Panc1 (cell line): ENCODE data around the gene PRMT3. TPM values are rescaled to one million over a fixed set of nuclear protein-coding genes. Genes with fewer than 3 reads are reported as not detected.

ENCODE experiments used
- ATAC-seq: fragments of 200-7000 bp; cut with Tn5 transposase; 2 replicates; pipeline ENCODE4 v1.9.1; 2020; ENCODE audit warnings: mild to moderate bottlenecking, moderate library complexity
- BruUV-seq: library from RNA; stranded (reverse); fragments of 400-500 nt; replicated peaks from 2 replicates; lab custom pipeline; 2021; lab: Mats Ljungman, UMichigan
- CTCF ChIA-PET: fragments of 300-600 bp; sonication (Branson Sonifier 250); formaldehyde crosslinking; loops from one replicate; lab custom pipeline; 2022; ENCODE audit warnings: antibody characterized with exemption; lab: Charles Lee
- POLR2A ChIA-PET: fragments of 300-600 bp; sonication (Branson Sonifier 250); formaldehyde crosslinking; loops from one replicate; lab custom pipeline; 2022; ENCODE audit warnings: antibody characterized with exemption; lab: Charles Lee
- DNase-seq: peaks from one replicate; pipeline ENCODE4 v3.0.0-alpha.2; 2010; ENCODE audit warnings: low read depth, low spot score
- H3K27ac ChIP-seq: 2 replicates; pipeline ENCODE4 v1.5.1; 2011; ENCODE audit warnings: mild to moderate bottlenecking, low read length, inconsistent platforms
- H3K27me3 ChIP-seq: fragments of 200-500 bp; sonication (Bioruptor generic); 2 replicates; pipeline ENCODE4 v1.6.0; 2014; ENCODE audit warnings: low read length, inconsistent platforms; ENCODE audit not compliant: control insufficient read depth, insufficient read depth
- H3K36me3 ChIP-seq: fragments of 200-500 bp; sonication (Bioruptor generic); 2 replicates; pipeline ENCODE4 v1.5.1; 2014; ENCODE audit warnings: inconsistent platforms, mild to moderate bottlenecking, low read length, moderate library complexity; ENCODE audit not compliant: control insufficient read depth, insufficient read depth
- H3K4me1 ChIP-seq: 2 replicates; pipeline ENCODE4 v1.5.1; 2011; ENCODE audit warnings: inconsistent platforms, mild to moderate bottlenecking, low read length, moderate library complexity; ENCODE audit not compliant: control insufficient read depth, insufficient read depth
- H3K4me3 ChIP-seq, 2 experiments: 2 replicates each; pipeline ENCODE4 v1.5.1; 2011 to 2012; ENCODE audit warnings: low read depth in 2 of 2, low read length in 2 of 2, mild to moderate bottlenecking in 2 of 2, inconsistent platforms in 1 of 2, moderate library complexity in 1 of 2
- H3K9me3 ChIP-seq: fragments of 200-500 bp; sonication (Bioruptor generic); 2 replicates; pipeline ENCODE4 v1.5.1; 2014; ENCODE audit warnings: low read depth, mild to moderate bottlenecking, inconsistent platforms, low read length, moderate library complexity; ENCODE audit not compliant: control insufficient read depth, insufficient read depth
- CTCF ChIP-seq: fragments of 450-650 bp; IDR thresholded peaks from 2 replicates; pipeline ENCODE4 v1.5.1; 2017; ENCODE audit warnings: mild to moderate bottlenecking
- POLR2AphosphoS5 ChIP-seq: IDR thresholded peaks from 2 replicates; pipeline ENCODE4 v1.6.1; 2012; ENCODE audit warnings: mild to moderate bottlenecking, low read depth, low read length, moderate library complexity
- REST ChIP-seq, 2 experiments: IDR thresholded peaks; 2 replicates each; pipeline ENCODE4 v1.6.1; 2011 to 2012; ENCODE audit warnings: low read depth in 2 of 2, control low read depth in 1 of 2, low read length in 1 of 2, mild to moderate bottlenecking in 1 of 2, moderate library complexity in 1 of 2; ENCODE audit not compliant: insufficient read depth in 1 of 2
- SIN3A ChIP-seq: IDR thresholded peaks from 2 replicates; pipeline ENCODE4 v1.6.1; 2012; ENCODE audit warnings: low read depth, mild to moderate bottlenecking, low read length, moderate library complexity, borderline replicate concordance; ENCODE audit not compliant: insufficient read depth
- TCF7L2 ChIP-seq: IDR thresholded peaks from 2 replicates; pipeline ENCODE4 v1.6.1; 2011; ENCODE audit warnings: mild to moderate bottlenecking, low read depth, low read length, inconsistent platforms
- in situ Hi-C: cut with HindIII; loops from 2 replicates; pipeline ENCODE4 v1.10.0; 2016; ENCODE audit warnings: low sequenced_read_pairs, low pct_unique_long_range_greater_than_20kb
- intact Hi-C: fragments of 100-400 bp; cut with micrococcal nuclease; formaldehyde crosslinking; loops from one replicate; pipeline ENCODE4 v1.10.0; 2022; ENCODE audit not compliant: unreplicated experiment
- total RNA-seq: library from RNA; stranded (reverse); gene quantifications from one replicate; pipeline ENCODE4 v1.2.1, GENCODE V29; 2021; ENCODE audit not compliant: unreplicated experiment

PRMT3 gene
- total RNA-seq, 1 experiment from 2014 or later = 31.2 TPM

GRCh38 chr11:20372081-20372626 lies 15.4 kb upstream of the PRMT3 start:
- DNase-seq = no peak
- POLR2A ChIA-PET = no interaction called here
- no peaks in the 10 kb centered on the region for H3K9me3 ChIP-seq
- in situ Hi-C loops (no loop called here), intact Hi-C loops (no loop called here)
- no peak for TF ChIP-seq REST (IDR thresholded peaks at IDR 0.05; ENCODE audit: insufficient read depth in 1 of 2, low read depth in 2 of 2, low read length in 1 of 2)
- TF ChIP-seq POLR2AphosphoS5 = no peak
- TF ChIP-seq SIN3A = no peak
- TF ChIP-seq TCF7L2 = no peak
- ATAC-seq = no peak
- H3K4me3 ChIP-seq = no peak overlapping the region
- H3K4me1 ChIP-seq = peaks cover 11% of the 10 kb centered on the region
- H3K27me3 ChIP-seq = no peaks in the 10 kb centered on the region
- BruUV-seq = no TSS peak
- CTCF ChIA-PET = no interaction called here
- H3K27ac ChIP-seq = no peak overlapping the region
- peaks cover 5% of the 10 kb centered on the region for H3K36me3 ChIP-seq

- DNase-seq = no peak
- in situ Hi-C loops = no loop called here
- H3K9me3 ChIP-seq = no peaks in the 10 kb centered on the region
- intact Hi-C loops = no loop called here
- BruUV-seq = no TSS peak
- ChIA-PET CTCF (no interaction called here), POLR2A (no interaction called here)
- H3K4me3 ChIP-seq = no peak overlapping the region
- no peak for TF ChIP-seq REST (IDR thresholded peaks at IDR 0.05; ENCODE audit: insufficient read depth in 1 of 2, low read depth in 2 of 2, low read length in 1 of 2)
- no peak for TF ChIP-seq SIN3A
- TF ChIP-seq CTCF = no peak
- no peak for TF ChIP-seq TCF7L2
- no peak for TF ChIP-seq POLR2AphosphoS5
- peaks cover 10% of the 10 kb centered on the region for H3K36me3 ChIP-seq
- ATAC-seq = no peak
- H3K27ac ChIP-seq = no peak overlapping the region
- H3K4me1 ChIP-seq = peaks cover 2% of the 10 kb centered on the region; the same call in 1 of the 2 replicates
- no peaks in the 10 kb centered on the region for H3K27me3 ChIP-seq
Measured at GRCh38 chr11:20373147-20373546, 14.4 kb upstream of the PRMT3 start.
